ENCODE results near the gene SYNJ2BP. TPM values are rescaled to one million over a fixed set of nuclear protein-coding genes. Genes with fewer than 3 reads are reported as not detected.
"Not testable (repeated sequence)": the region's sequence is repeated elsewhere in the genome, so short reads cannot be mapped to it uniquely, and the experiment has no call there.

SYNJ2BP gene
- total and polyA plus RNA-seq, 9 of the 15 experiments (the other 6 are each of a cell fraction or from before 2014, with no cell fraction given): 1.8 to 4.6 (median 3.3) TPM

- intact Hi-C loops (cut with micrococcal nuclease); ATAC-seq; FAIRE-seq: not testable (repeated sequence)
Observed at GRCh38 chr14:70403335-70403734, 13.6 kb downstream of the SYNJ2BP start.

More at GRCh38 chr14:70403335-70403734, 13.6 kb downstream of the SYNJ2BP start:
- H4K20me1 ChIP-seq (replicated peaks; ENCODE audit: control insufficient read depth, insufficient read depth, low read length); POLR2A ChIA-PET; H3K27ac ChIP-seq (ENCODE audit: extremely low read depth, low read depth, low read length); H3K4me3 ChIP-seq; H3K9ac ChIP-seq (ENCODE audit: insufficient read depth in 1 of 2, low read depth in 2 of 2, low read length in 2 of 2); H3K4me1 ChIP-seq (replicated peaks in 1 of 2; ENCODE audit: control insufficient read depth in 2 of 2, insufficient read depth in 2 of 2, low read length in 2 of 2); H3K9me3 ChIP-seq (replicated peaks; ENCODE audit: control insufficient read depth, insufficient read depth, low read depth, low read length); in situ Hi-C loops (cut with MboI); CTCF ChIA-PET (ENCODE audit: low intra/inter-chr PET ratio); H3K79me2 ChIP-seq (ENCODE audit: control insufficient read depth, insufficient read depth, low read length); H3K27me3 ChIP-seq (ENCODE audit: control insufficient read depth in 2 of 2, insufficient read depth in 2 of 2, low read length in 2 of 2); H2AFZ ChIP-seq (ENCODE audit: low read depth, low read length); H3K9me1 ChIP-seq (ENCODE audit: control insufficient read depth, insufficient read depth, low read length); BruUV-seq (replicated peaks); H3K4me2 ChIP-seq (ENCODE audit: insufficient read depth, low read length); H3K36me3 ChIP-seq (ENCODE audit: control insufficient read depth, insufficient read depth, low read length): not testable (repeated sequence)
- TF ChIP-seq BHLHE40 (IDR thresholded peaks at IDR 0.05; ENCODE audit: low read length): 0 out of 2 replicates have a peak, but pooled peaks have one; percentile 30
- TF ChIP-seq NFIC (IDR thresholded peaks at IDR 0.05): peak; percentile 30; the same call in 1 of the 2 replicates
- peak in 1 of 2 experiments; percentile 44; a peak in 2 of 4 replicates for TF ChIP-seq RAD21 (CRISPR knock-in tag; conservative IDR thresholded peaks at IDR 0.05 in 1 of 2, IDR thresholded peaks at IDR 0.05 in 1 of 2)
- TF ChIP-seq CTCF (IDR thresholded peaks at IDR 0.05 in 2 of 3, conservative IDR thresholded peaks at IDR 0.05 in 1 of 3; ENCODE audit: insufficient read depth in 2 of 3, low read depth in 1 of 3, low read length in 3 of 3): peak in 2 of 3 experiments; percentile 8 to 20; a peak in 2 of 6 replicates
- peak in 1 of 4 experiments; percentile 34 for DNase-seq (ENCODE audit: extremely low read depth in 1 of 4, low spot score in 3 of 4)
- WGBS (ENCODE audit: insufficient coverage, low coverage, missing lambda C conversion rate): 4% methylated on average over 4 of the region's 4 CpGs
